ENCODE data around the gene CCDC117.
"Not testable (repeated sequence)": the region's sequence is repeated elsewhere in the genome, so short reads cannot be mapped to it uniquely, and the experiment has no call there.

Gene CCDC117

GRCh38 chr22:28810821-28811491 is 38.5 kb downstream of the CCDC117 start:
- ATAC-seq, result peak; percentile 20
- no peaks in the 10 kb centered on the region for H3K27me3 Mint-ChIP-seq
- H3K4me3 Mint-ChIP-seq, result peak overlapping the region; percentile 80 to 81
- no peaks in the 10 kb centered on the region for H3K9me3 Mint-ChIP-seq
- H3K27ac Mint-ChIP-seq, result peak overlapping the region in 1 of 2 donors; percentile 86
- peaks cover 83% of the 10 kb centered on the region for H3K4me1 Mint-ChIP-seq
- DNase-seq, result peak in 1 of 2 donors; percentile 50

GRCh38 chr22:28812516-28812915 is 40.0 kb downstream of the CCDC117 start:
- H3K4me1 Mint-ChIP-seq, result peaks cover 83% of the 10 kb centered on the region
- H3K9me3 Mint-ChIP-seq, result no peaks in the 10 kb centered on the region
- ATAC-seq (no peak), DNase-seq (no peak)
- no peaks in the 10 kb centered on the region for H3K27me3 Mint-ChIP-seq
- no peak overlapping the region for H3K4me3 Mint-ChIP-seq
- H3K27ac Mint-ChIP-seq, result peak overlapping the region in 1 of 2 donors; percentile 86

- Mint-ChIP-seq H3K9me3 (no peaks in the 10 kb centered on the region), H3K4me3 (no peak overlapping the region), H3K4me1 (peaks cover 89% of the 10 kb centered on the region), H3K27me3 (no peaks in the 10 kb centered on the region), H3K27ac (peak overlapping the region in 1 of 2 donors; percentile 4)
- DNase-seq (no peak), ATAC-seq (no peak)
Observed at GRCh38 chr22:28813772-28814518, 41.5 kb downstream of the CCDC117 start.

GRCh38 chr22:28815111-28815510 is 42.6 kb downstream of the CCDC117 start:
- H3K9me3 Mint-ChIP-seq, result no peaks in the 10 kb centered on the region
- DNase-seq, result peak in 1 of 2 donors; percentile 27
- ATAC-seq, result peak; percentile 35
- H3K27ac Mint-ChIP-seq, result peak overlapping the region; percentile 48 to 57
- H3K27me3 Mint-ChIP-seq, result no peaks in the 10 kb centered on the region
- peak overlapping the region; percentile 32 to 46 for H3K4me3 Mint-ChIP-seq
- peaks cover 89% of the 10 kb centered on the region for H3K4me1 Mint-ChIP-seq

- H3K27me3 Mint-ChIP-seq, result no peaks in the 10 kb centered on the region
- H3K4me1 Mint-ChIP-seq, result peaks cover 83% of the 10 kb centered on the region
- no peak overlapping the region for H3K27ac Mint-ChIP-seq
- ATAC-seq (no peak), DNase-seq (no peak)
- H3K4me3 Mint-ChIP-seq, result no peak overlapping the region
- H3K9me3 Mint-ChIP-seq, result no peaks in the 10 kb centered on the region
Observed at GRCh38 chr22:28815729-28816128, 43.2 kb downstream of the CCDC117 start.

GRCh38 chr22:28817064-28817463 is 44.6 kb downstream of the CCDC117 start:
- no peak overlapping the region for H3K4me3 Mint-ChIP-seq
- H3K4me1 Mint-ChIP-seq, result peaks cover 85% of the 10 kb centered on the region
- H3K27me3 Mint-ChIP-seq, result no peaks in the 10 kb centered on the region
- H3K27ac Mint-ChIP-seq, result no peak overlapping the region
- DNase-seq (no peak), ATAC-seq (no peak)
- no peaks in the 10 kb centered on the region for H3K9me3 Mint-ChIP-seq

GRCh38 chr22:28817919-28818859 is 45.7 kb downstream of the CCDC117 start:
- H3K4me3 Mint-ChIP-seq, result peak overlapping the region in 1 of 2 donors; percentile 32
- no peaks in the 10 kb centered on the region for H3K9me3 Mint-ChIP-seq
- peak overlapping the region; percentile 76 to 78 for H3K27ac Mint-ChIP-seq
- H3K27me3 Mint-ChIP-seq, result no peaks in the 10 kb centered on the region
- no peak for DNase-seq
- no peak for ATAC-seq
- peaks cover 85% of the 10 kb centered on the region for H3K4me1 Mint-ChIP-seq

GRCh38 chr22:28819253-28820096 is 47.0 kb downstream of the CCDC117 start:
- Mint-ChIP-seq H3K9me3 (no peaks in the 10 kb centered on the region), H3K27ac (peak overlapping the region in 1 of 2 donors; percentile 68), H3K4me3 (peak overlapping the region in 1 of 2 donors; percentile 30), H3K4me1 (peaks cover 77% of the 10 kb centered on the region), H3K27me3 (no peaks in the 10 kb centered on the region)
- ATAC-seq, result no peak
- DNase-seq, result no peak

GRCh38 chr22:28820885-28821284 is 48.4 kb downstream of the CCDC117 start:
- H3K4me3 Mint-ChIP-seq, result no peak overlapping the region
- H3K27ac Mint-ChIP-seq, result no peak overlapping the region
- no peak for DNase-seq
- H3K9me3 Mint-ChIP-seq, result no peaks in the 10 kb centered on the region
- H3K4me1 Mint-ChIP-seq, result peaks cover 63% of the 10 kb centered on the region
- H3K27me3 Mint-ChIP-seq, result no peaks in the 10 kb centered on the region
- ATAC-seq, result no peak

GRCh38 chr22:28821452-28821851 is 49.0 kb downstream of the CCDC117 start:
- Mint-ChIP-seq H3K27ac (no peak overlapping the region), H3K9me3 (no peaks in the 10 kb centered on the region), H3K4me1 (peaks cover 63% of the 10 kb centered on the region), H3K4me3 (no peak overlapping the region), H3K27me3 (no peaks in the 10 kb centered on the region)
- no peak for ATAC-seq
- DNase-seq, result no peak

GRCh38 chr22:28822930-28823551 is 50.5 kb downstream of the CCDC117 start:
- Mint-ChIP-seq H3K27me3 (no peaks in the 10 kb centered on the region), H3K27ac (peak overlapping the region; percentile 59 to 78), H3K4me1 (peaks cover 57% of the 10 kb centered on the region), H3K4me3 (peak overlapping the region in 1 of 2 donors; percentile 39), H3K9me3 (no peaks in the 10 kb centered on the region)
- ATAC-seq, result peak; percentile 40
- no peak for DNase-seq

- not testable (repeated sequence) for ATAC-seq, H3K27me3 Mint-ChIP-seq, H3K27ac Mint-ChIP-seq, H3K4me3 Mint-ChIP-seq, H3K9me3 Mint-ChIP-seq, DNase-seq
- H3K4me1 Mint-ChIP-seq, result peaks cover 51% of the 10 kb centered on the region
Observed at GRCh38 chr22:28824455-28824854, 52.0 kb downstream of the CCDC117 start.

GRCh38 chr22:28826430-28826829 is 53.9 kb downstream of the CCDC117 start:
- not testable (repeated sequence) for DNase-seq, H3K4me3 Mint-ChIP-seq, H3K9me3 Mint-ChIP-seq, H3K27ac Mint-ChIP-seq, H3K27me3 Mint-ChIP-seq, ATAC-seq
- peaks cover 41% of the 10 kb centered on the region for H3K4me1 Mint-ChIP-seq

- peaks cover 36% of the 10 kb centered on the region for H3K4me1 Mint-ChIP-seq
- DNase-seq, result no peak
Observed at GRCh38 chr22:28826921-28827320, 54.4 kb downstream of the CCDC117 start.

More at GRCh38 chr22:28826921-28827320, 54.4 kb downstream of the CCDC117 start:
- no peaks in the 10 kb centered on the region for H3K27me3 Mint-ChIP-seq
- no peaks in the 10 kb centered on the region for H3K9me3 Mint-ChIP-seq
- H3K27ac Mint-ChIP-seq, result peak overlapping the region in 1 of 2 donors; percentile 62
- ATAC-seq, result no peak
- no peak overlapping the region for H3K4me3 Mint-ChIP-seq

All from stimulated activated naive CD8-positive, alpha-beta T cell treated with anti-CD3 and anti-CD28 coated beads, Interleukin-15, amount 100 ng/mL, for 72 hours (primary cell).